Lower leg skin (tissue), 4 donors: ENCODE measurements around the gene TNS2. TPM values are rescaled to one million over a fixed set of nuclear protein-coding genes. Genes with fewer than 3 reads are reported as not detected.
A peak's percentile ranks its signal among the peaks of the same experiment; 100 is the strongest.

ENCODE experiments used
- DNase-seq, 2 donors: peaks; one replicate each; pipeline ENCODE4 v3.0.0-alpha.2; 2019; ENCODE audit warnings: low spot score in 2 of 2
- H3K4me3 ChIP-seq: fragments of 200-600 bp; sonication (generic); 2 replicates; pipeline ENCODE4 v1.5.1; 2017; ENCODE audit warnings: mild to moderate bottlenecking, low read depth; ENCODE audit not compliant: poor library complexity, severe bottlenecking
- POLR2A ChIP-seq, 2 donors: fragments of 450-650 bp; IDR thresholded peaks; one replicate each; pipeline ENCODE4 v1.6.1; 2016 to 2017; ENCODE audit warnings: antibody characterized with exemption in 2 of 2, mild to moderate bottlenecking in 1 of 2, moderate library complexity in 1 of 2
- intact Hi-C: fragments of 100-400 bp; cut with DNase I; formaldehyde crosslinking; loops from one replicate; pipeline ENCODE4 v1.15.0; 2023; ENCODE audit warnings: low total_unique reads
- microRNA-seq, 2 donors: library from miRNA; unstranded; fragments of <30 nt; microRNA quantifications; one replicate each; pipeline ENCODE4, GENCODE V29; 2016; ENCODE audit warnings: borderline replicate concordance in 2 of 2, borderline number of aligned reads in 1 of 2
- total RNA-seq, 4 donors: library from RNA; depleted of rRNA; stranded (reverse); fragments of >200 nt; gene quantifications; one replicate each; pipeline ENCODE4 v1.1.0, GENCODE V29; 2016
- TF ChIP-seq, protein P1 (sequence below), 3 donors: fragments of 450-650 bp; IDR thresholded peaks; one replicate each; pipeline ENCODE4 v1.5.1; 2016; ENCODE audit warnings: antibody characterized with exemption in 3 of 3, mild to moderate bottlenecking in 3 of 3, moderate library complexity in 2 of 3

Gene TNS2
- total RNA-seq, 4 donors from 2014 or later = 21.8 to 87.1 (median 65.9) TPM

GRCh38 chr12:53113951-53114350 is 64.1 kb downstream of the TNS2 start:
- TF ChIP-seq POLR2A (IDR thresholded peaks at IDR 0.05) = no peak
- TF ChIP-seq, protein P1, sequence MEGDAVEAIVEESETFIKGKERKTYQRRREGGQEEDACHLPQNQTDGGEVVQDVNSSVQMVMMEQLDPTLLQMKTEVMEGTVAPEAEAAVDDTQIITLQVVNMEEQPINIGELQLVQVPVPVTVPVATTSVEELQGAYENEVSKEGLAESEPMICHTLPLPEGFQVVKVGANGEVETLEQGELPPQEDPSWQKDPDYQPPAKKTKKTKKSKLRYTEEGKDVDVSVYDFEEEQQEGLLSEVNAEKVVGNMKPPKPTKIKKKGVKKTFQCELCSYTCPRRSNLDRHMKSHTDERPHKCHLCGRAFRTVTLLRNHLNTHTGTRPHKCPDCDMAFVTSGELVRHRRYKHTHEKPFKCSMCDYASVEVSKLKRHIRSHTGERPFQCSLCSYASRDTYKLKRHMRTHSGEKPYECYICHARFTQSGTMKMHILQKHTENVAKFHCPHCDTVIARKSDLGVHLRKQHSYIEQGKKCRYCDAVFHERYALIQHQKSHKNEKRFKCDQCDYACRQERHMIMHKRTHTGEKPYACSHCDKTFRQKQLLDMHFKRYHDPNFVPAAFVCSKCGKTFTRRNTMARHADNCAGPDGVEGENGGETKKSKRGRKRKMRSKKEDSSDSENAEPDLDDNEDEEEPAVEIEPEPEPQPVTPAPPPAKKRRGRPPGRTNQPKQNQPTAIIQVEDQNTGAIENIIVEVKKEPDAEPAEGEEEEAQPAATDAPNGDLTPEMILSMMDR (IDR thresholded peaks at IDR 0.05) = no peak
- intact Hi-C loops = no loop called here
- no peak overlapping the region for H3K4me3 ChIP-seq
- DNase-seq = peak in 1 of 2 donors; percentile 12

Small RNA genes lying within 50 kb of the gene (microRNA-seq; reads per million reads assigned to microRNA genes)
- 0 reads per million in 2 donors for gene MIR6757

Other genes starting within 250 kb of the TNS2 start
- 1 to 10 TPM in 1 of 4 donors, under 1 TPM in 2, not detected in 1; 0.51 to 1.1 (median 0.83) TPM for gene KRT4, start 235.9 kb upstream of the TNS2 start, total RNA-seq
- gene KRT79, start 215.8 kb upstream of the TNS2 start, total RNA-seq = 100 to 1,000 TPM in 2 of 4 donors, 10 to 100 TPM in 1, 1 to 10 TPM in 1; 8.5 to 259 (median 78.2) TPM
- 100 to 1,000 TPM; 114 to 250 (median 183) TPM for gene KRT78, start 201.1 kb upstream of the TNS2 start, total RNA-seq
- gene KRT8, start 145.0 kb upstream of the TNS2 start, total RNA-seq = 10 to 100 TPM; 18.1 to 96.0 (median 58.2) TPM
- gene KRT18, start 100.9 kb upstream of the TNS2 start, total RNA-seq = 10 to 100 TPM; 23.3 to 97.2 (median 70.9) TPM
- gene EIF4B, start 43.6 kb upstream of the TNS2 start, total RNA-seq = 100 to 1,000 TPM; 499 to 623 (median 546) TPM
- gene SPRYD3, start 29.3 kb downstream of the TNS2 start, total RNA-seq = 10 to 100 TPM; 21.0 to 39.5 (median 28.4) TPM
- gene IGFBP6, start 47.6 kb downstream of the TNS2 start, total RNA-seq = 100 to 1,000 TPM in 1 of 4 donors, 10 to 100 TPM in 3; 22.0 to 508 (median 68.9) TPM
- gene SOAT2, start 53.4 kb downstream of the TNS2 start, total RNA-seq = under 1 TPM in 2 of 4 donors, not detected in 2; 0.26 to 0.63 TPM
- 10 to 100 TPM in 1 of 4 donors, 1 to 10 TPM in 3; 6.1 to 12.1 (median 8.4) TPM for gene ZNF740, start 130.7 kb downstream of the TNS2 start, total RNA-seq
- 10 to 100 TPM in 3 of 4 donors, 1 to 10 TPM in 1; 7.2 to 33.6 (median 19.2) TPM for gene CSAD, start 130.9 kb downstream of the TNS2 start, total RNA-seq
- 10 to 100 TPM in 1 of 4 donors, 1 to 10 TPM in 3; 6.5 to 13.2 (median 7.8) TPM for gene ITGB7, start 157.2 kb downstream of the TNS2 start, total RNA-seq
- 100 to 1,000 TPM; 160 to 207 (median 199) TPM for gene RARG, start 182.1 kb downstream of the TNS2 start, total RNA-seq
- 10 to 100 TPM in 1 of 4 donors, 1 to 10 TPM in 3; 4.7 to 13.6 (median 5.8) TPM for gene ESPL1, start 218.2 kb downstream of the TNS2 start, total RNA-seq
- gene PFDN5, start 245.5 kb downstream of the TNS2 start, total RNA-seq = 100 to 1,000 TPM; 522 to 562 (median 543) TPM
- gene MYG1, start 249.6 kb downstream of the TNS2 start, total RNA-seq = 10 to 100 TPM; 39.2 to 53.5 (median 46.8) TPM